Measurements from ENCODE around the gene TFAP2A. TPM values are rescaled to one million over a fixed set of nuclear protein-coding genes. Genes with fewer than 3 reads are reported as not detected.

TFAP2A gene
- total and polyA plus RNA-seq, 10 donors = 0.04 to 0.94 (median 0.23) TPM; not detected in 4

- H3K4me3 ChIP-seq = no peak overlapping the region
- WGBS, 5 donors = 86 to 96% (median 90%) methylated on average over 4 of the region's 4 CpGs
- no peaks in the 10 kb centered on the region for H3K9me3 ChIP-seq
- H3K4me1 ChIP-seq = no peaks in the 10 kb centered on the region
- intact Hi-C loops (cut with DNase I; ENCODE audit: low total_unique reads) = no loop called here
- H3K36me3 ChIP-seq = no peaks in the 10 kb centered on the region
- DNase-seq = no peak
- no peak for TF ChIP-seq POLR2AphosphoS5 (IDR thresholded peaks at IDR 0.05)
- TF ChIP-seq, protein P1, sequence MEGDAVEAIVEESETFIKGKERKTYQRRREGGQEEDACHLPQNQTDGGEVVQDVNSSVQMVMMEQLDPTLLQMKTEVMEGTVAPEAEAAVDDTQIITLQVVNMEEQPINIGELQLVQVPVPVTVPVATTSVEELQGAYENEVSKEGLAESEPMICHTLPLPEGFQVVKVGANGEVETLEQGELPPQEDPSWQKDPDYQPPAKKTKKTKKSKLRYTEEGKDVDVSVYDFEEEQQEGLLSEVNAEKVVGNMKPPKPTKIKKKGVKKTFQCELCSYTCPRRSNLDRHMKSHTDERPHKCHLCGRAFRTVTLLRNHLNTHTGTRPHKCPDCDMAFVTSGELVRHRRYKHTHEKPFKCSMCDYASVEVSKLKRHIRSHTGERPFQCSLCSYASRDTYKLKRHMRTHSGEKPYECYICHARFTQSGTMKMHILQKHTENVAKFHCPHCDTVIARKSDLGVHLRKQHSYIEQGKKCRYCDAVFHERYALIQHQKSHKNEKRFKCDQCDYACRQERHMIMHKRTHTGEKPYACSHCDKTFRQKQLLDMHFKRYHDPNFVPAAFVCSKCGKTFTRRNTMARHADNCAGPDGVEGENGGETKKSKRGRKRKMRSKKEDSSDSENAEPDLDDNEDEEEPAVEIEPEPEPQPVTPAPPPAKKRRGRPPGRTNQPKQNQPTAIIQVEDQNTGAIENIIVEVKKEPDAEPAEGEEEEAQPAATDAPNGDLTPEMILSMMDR (IDR thresholded peaks at IDR 0.05 in 8 of 11, conservative IDR thresholded peaks at IDR 0.05 in 3 of 11) = no peak
- TF ChIP-seq POLR2A (IDR thresholded peaks at IDR 0.05) = no peak
- peaks cover 0 to 37% (median 15%) of the 10 kb centered on the region in 7 donors for H3K27me3 ChIP-seq (replicated peaks in 1 of 7)
- no peak overlapping the region for H3K27ac ChIP-seq
These were observed 39.4 kb downstream of the TFAP2A start for GRCh38 chr6:10375391-10375969.

GRCh38 chr6:10373642-10374359, 41.1 kb downstream of the TFAP2A start:
- Histone ChIP-seq H3K27me3 (replicated peaks in 1 of 7) (peaks cover 0 to 20% (median 9%) of the 10 kb centered on the region in 7 donors), H3K4me3 (no peak overlapping the region), H3K4me1 (no peaks in the 10 kb centered on the region), H3K9me3 (no peaks in the 10 kb centered on the region), H3K27ac (no peak overlapping the region), H3K36me3 (no peaks in the 10 kb centered on the region)
- TF ChIP-seq, protein P1 (IDR thresholded peaks at IDR 0.05 in 8 of 11, conservative IDR thresholded peaks at IDR 0.05 in 3 of 11) = no peak
- DNase-seq = no peak
- intact Hi-C loops (cut with DNase I; ENCODE audit: low total_unique reads) = no loop called here
- WGBS, 5 donors = 48 to 74% (median 64%) methylated on average over 3 of the region's 3 CpGs

DNA sequence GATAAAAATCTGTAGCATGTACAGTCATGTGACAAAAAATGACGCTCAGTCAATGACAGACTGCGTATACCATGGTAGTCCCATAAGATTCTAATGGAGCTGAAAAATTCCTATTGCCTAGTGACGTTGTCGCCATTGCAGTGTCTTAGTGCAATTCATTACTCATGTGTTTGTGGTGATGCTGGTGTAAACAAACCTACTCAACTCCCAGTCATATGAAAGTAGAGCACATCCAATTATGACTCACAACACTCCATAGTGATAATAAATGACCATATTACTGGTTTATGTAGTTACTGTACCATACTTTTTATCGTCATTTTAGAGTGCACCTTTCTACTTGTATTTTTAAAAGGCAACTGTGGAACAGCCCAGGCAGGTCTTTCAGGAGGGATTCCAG, 45.0 kb downstream of the TFAP2A start:
- Histone ChIP-seq H3K27me3 (replicated peaks in 1 of 7) (peaks cover 0 to 5% (median 0%) of the 10 kb centered on the region in 7 donors), H3K4me1 (no peaks in the 10 kb centered on the region), H3K36me3 (no peaks in the 10 kb centered on the region), H3K9me3 (peaks cover 0 to 6% (median under 1%) of the 10 kb centered on the region in 8 donors), H3K27ac (no peak overlapping the region), H3K4me3 (no peak overlapping the region)
- TF ChIP-seq, protein P1 (IDR thresholded peaks at IDR 0.05 in 8 of 11, conservative IDR thresholded peaks at IDR 0.05 in 3 of 11) = no peak
- TF ChIP-seq POLR2A (IDR thresholded peaks at IDR 0.05) = no peak
- no peak for TF ChIP-seq POLR2AphosphoS5 (IDR thresholded peaks at IDR 0.05)
- intact Hi-C loops (cut with DNase I; ENCODE audit: low total_unique reads) = no loop called here
- no peak for DNase-seq
- WGBS, 5 donors = 66 to 91% (median 87%) methylated on average over 5 of the region's 5 CpGs

GRCh38 chr6:10368861-10369260, 46.0 kb downstream of the TFAP2A start:
- Histone ChIP-seq H3K27me3 (replicated peaks in 1 of 7) (peaks cover 0 to 5% (median 0%) of the 10 kb centered on the region in 7 donors), H3K9me3 (peaks cover 0 to 15% (median 1%) of the 10 kb centered on the region in 8 donors), H3K4me1 (no peaks in the 10 kb centered on the region), H3K36me3 (no peaks in the 10 kb centered on the region), H3K4me3 (no peak overlapping the region), H3K27ac (no peak overlapping the region)
- DNase-seq = no peak
- intact Hi-C loops (cut with DNase I; ENCODE audit: low total_unique reads) = no loop called here
- 63 to 71% (median 65%) methylated on average over 3 of the region's 3 CpGs for WGBS, 5 donors
- TF ChIP-seq POLR2AphosphoS5 (IDR thresholded peaks at IDR 0.05) = no peak
- TF ChIP-seq, protein P1 (IDR thresholded peaks at IDR 0.05 in 8 of 11, conservative IDR thresholded peaks at IDR 0.05 in 3 of 11) = no peak
- no peak for TF ChIP-seq POLR2A (IDR thresholded peaks at IDR 0.05)

All from spleen (tissue), 11 donors.